ENCODE results near the gene LRRK1.
A peak's percentile ranks its signal among the peaks of the same experiment; 100 is the strongest.

Gene LRRK1

DNA sequence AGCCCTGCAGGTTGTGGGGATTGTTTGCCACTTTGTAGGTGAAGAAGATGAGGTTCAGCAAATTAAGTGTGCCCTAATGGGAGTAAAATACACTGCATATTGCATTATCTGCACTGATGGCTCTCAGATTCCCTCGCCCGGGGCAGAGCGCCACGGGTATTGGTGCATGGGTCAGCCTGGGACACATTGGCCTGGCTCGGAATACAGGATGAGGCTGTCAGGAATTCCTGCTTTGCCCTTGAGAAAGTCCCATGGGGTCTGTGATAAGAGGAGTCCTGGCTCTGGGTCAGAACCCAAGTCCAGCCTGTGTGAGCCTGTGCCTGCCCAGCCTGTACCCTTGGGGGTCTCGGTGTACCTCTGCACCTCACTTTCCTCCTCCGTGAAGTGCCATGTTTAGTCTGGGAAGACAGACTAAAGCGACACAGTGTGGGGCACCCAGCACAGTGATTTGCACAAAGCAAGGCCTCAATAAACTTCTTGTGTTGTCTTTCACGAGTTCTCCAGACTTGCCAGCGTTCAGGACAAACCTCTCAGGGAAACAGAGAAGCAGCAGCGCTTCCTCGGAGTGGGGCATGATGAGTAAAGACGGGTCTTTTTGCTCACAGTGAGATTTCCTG, 107.6 kb downstream of the LRRK1 start:
- no peak for DNase-seq

DNA sequence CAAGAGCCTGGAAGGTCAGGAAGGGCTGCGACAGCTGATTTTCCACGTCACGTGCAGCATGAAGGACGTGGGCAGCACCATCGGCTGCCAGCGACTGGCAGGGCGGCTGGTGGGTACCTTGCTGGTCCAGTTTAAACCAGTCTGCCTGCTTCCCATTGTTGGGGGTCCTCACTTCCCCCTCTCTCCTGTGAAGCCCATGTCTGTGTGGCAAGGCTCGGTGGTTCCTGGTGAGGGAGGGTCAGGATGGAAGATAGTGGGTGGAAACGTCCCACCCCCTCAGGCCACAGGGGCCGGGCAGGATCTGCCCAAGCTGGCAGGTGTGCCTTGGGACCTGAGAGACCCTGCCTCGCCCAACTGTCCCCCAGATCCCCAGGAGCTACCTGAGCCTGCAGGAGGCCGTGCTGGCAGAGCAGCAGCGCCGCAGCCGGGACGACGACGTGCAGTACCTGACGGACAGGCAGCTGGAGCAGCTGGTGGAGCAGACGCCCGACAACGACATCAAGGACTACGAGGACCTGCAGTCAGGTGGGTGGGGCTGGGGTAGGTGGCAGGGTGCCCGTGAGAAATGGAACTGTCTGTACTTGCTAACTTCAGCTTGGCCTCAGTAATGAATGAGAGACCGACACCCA, 108.2 kb downstream of the LRRK1 start:
- no peak for DNase-seq

DNA sequence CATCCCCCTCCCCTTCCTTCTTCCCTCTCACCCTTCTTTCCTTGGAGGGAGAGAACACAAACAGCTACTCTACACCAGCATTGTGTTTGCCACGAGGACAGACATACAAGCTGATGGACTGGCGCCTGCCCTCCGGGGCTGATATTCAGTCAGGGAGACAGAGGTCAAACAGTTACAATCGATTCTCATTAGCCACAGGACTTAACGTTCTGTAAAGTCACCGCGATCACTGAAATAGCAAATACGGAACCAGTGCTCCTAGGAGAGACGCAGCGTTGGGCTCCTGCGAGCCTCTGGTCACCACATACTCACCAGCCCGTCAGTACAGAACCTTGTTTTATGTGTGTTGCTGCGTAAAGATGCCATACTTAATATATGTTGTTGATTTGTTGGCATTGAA, 108.8 kb downstream of the LRRK1 start:
- DNase-seq = no peak

DNA sequence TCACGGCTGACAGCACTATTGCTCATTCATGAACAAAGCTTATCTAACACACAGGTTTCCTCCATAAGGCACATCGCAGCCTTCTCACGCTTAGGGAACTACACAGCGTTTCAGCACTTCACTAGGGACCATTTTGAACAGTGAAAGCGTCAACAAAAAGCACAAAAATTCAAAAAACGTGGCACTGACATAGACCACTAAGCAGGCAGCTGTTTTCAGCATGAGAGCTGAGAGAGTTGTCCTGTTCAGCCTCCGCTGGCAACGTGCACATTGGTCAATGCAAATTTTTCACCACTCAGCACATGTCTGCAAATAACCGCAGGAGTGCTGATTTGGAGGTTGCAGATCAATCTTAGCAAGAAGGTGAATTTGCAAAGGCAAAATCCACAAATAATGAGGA, 109.2 kb downstream of the LRRK1 start:
- no peak for DNase-seq

DNA sequence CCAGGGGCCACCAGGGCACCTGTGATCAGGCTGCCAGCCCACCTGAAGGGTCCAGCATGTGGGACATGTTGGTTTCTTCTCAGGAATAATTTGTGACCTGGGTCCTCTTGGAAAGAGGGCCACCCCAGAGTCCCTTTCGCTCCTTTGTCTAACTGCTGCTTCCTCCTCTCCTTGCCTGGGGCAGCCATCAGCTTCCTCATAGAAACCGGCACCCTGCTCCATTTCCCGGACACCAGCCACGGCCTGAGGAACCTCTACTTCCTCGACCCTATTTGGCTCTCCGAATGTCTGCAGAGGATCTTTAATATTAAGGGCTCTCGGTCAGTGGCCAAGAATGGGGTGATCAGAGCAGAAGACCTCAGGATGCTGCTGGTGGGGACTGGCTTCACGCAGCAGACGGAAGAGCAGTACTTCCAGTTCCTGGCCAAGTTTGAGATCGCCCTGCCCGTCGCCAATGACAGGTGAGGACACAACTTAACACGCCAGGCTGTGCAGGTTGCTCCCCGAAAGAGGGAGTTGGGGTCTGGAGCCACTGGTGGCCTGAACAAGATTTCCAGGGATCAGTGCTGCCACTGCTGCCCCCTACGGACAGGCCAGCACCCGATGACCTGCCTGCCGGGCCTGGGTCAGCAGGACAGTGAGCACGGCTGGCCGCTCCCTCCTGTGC, 109.7 kb downstream of the LRRK1 start:
- no peak for DNase-seq

DNA sequence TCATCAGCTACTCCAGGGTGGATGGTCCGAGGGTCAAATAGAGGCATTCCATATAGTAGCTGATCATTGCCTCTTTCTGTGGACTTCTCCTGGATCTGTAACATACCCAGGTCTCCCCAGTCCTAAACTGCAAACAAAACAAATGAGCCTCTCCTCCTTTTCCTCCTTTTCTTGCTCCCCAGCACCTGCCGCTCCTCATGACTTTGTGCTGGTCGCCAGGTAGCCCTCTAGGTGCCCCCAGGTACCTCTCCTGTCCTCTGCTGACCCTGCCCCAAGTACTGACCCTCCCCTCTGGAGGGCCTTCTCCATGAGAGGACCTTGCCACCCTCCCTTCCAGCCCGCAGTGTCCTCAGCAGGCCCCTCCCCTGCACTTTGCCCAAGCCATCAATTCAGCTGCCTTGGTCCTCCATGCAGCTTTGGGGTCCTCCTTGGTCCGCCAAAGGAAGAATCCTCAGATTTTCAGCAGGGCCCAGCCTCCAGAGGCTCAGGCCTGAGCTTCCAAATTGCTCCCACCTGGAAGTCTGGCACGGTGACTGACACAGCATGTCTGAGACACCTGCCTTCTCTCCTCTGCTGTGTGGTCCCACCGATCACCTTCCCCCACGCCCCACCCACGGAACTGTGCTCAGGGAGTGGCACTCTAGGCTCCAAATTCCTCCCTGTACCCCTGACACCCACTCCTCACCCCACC, 111.0 kb downstream of the LRRK1 start:
- no peak for DNase-seq

DNA sequence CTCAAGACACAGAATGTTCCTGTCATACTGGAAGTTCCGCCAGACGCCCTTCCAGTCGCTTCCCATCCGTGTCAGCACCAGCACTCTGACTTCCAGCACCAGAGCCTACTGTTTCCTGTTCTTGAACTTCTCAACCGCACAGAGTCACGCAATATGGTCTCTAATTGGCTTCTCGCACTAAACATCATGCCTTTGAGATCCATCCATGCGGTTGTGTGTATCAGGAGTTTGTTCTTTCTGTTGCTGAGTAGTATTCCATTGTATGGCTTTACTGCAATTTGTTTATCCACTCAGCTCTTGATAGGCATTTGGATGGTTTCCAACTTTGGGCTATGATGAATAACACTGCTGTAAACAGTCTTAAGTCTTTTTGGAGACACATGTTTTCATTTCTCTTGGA, 112.1 kb downstream of the LRRK1 start:
- no peak for DNase-seq

DNA sequence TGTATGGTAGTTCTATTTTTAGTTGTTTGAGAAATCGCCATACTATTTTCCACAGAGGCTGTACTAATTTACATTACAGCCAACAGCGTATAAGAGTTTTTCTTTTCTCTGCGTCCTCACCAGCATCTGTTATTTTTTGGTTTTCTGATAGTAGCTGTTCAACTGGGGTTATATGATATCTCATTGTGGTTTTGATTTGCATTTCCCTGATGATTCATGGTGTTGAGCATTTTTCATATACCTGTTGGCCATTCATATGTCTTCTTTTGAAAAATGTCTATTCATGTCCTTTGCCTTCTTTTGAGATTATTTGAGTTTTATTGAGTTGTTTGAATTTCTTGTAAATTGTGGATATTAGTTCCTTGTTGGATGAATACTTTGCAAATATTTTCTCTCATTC, 114.6 kb downstream of the LRRK1 start:
- DNase-seq = no peak

DNA sequence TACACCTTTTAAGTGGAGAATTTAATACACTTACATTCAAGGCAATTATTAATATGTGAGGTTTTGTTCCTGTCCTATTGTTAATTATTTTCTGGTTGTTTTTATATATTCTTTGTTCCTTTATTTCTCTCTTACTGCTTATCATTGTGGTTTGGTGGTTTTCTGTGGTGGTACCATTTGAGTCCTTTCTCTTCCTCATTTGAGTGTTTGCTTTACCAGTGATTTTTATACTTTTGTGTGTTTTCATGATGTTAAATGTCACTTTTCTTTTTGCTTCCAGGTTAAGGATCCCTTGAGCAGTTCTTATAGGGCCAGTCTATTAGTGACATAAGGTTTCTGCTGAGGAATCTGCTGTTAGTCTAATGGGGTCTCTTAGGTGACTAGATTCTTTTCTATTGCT, 116.5 kb downstream of the LRRK1 start:
- peak; percentile 22 for DNase-seq

DNA sequence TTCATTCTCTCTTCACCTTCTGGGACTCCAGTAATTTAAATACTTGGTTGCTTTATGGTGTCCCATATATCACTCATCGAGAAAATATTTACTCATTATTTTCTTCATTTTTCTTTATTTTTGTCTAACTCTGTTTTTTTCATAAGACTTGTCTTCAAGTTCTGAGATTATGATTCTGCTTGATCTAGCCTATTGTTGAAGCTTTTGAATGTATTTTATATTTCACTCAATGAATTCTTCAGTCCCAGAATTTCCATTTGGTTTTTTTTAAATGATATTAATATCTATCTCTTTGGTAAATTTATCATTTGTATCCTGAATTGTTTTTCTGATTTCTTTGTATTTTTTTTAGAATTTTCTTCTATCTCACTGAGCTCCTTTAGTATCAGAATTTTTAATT, 117.0 kb downstream of the LRRK1 start:
- DNase-seq = no peak

DNA sequence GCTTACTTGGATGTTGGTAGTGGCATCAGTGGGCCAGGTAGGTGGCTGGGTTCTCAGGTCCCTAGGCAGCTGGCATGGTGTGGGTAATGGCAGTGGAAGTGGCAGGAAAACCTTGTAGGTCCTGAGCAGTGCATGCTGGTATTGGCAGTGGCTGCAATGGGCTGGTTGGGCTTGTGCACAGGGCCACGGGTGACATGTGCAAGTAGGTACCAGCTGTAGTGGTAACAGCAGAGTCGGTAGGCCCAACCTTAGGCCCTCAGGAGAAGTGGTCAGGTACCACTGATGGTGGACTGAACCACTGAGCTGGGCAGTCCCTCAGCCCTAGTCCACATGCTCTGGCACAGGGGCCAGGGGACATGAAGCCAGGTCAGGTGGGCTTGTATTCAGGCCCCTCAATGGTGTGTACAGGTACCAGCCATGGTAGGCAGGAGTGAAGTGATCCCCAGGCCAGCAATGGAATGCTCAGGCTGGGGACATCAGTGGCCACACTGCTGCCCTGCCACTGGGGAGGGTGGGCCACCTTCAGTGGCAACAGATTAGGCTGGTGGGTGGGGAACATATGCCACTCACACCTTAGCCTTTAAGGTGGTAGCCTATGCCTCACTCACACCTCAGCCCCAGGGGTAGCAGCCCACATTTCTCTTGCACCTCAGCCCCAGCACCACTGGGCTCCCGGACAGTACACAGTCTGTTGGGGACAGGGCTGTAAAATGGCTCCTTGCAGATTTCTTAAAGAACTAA, 118.1 kb downstream of the LRRK1 start:
- DNase-seq = no peak

DNA sequence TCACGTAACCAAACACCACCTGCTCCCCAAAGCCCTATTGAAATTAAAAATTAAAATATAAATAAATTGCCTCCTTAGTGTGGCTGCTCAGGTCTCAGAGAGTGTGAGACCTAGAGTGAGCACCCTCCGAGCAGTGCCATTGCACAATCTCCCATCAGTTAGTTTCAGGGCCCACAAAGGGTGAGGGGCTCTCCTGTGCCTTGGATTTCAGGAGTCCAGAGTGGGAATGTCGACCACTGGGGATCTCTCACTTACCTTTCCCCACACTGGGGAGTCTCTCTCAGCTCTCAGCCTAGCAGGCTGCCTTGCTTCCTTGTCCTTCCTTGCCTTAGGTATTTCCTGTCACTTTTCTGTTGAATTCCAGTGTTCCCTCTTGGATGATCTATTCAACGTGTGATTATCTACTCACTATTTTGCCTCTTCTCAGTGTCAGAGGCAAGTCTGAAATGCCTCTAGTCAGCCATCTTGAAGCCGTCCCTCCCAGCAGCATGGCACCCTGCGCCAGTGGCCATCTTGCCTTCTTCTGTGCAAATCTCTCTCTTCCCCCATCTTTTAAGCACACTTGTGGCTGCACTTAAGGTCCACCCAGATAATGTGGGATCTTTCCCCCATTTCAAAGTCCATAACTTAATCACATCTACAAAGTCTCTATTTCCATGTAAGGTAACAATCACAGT, 119.3 kb downstream of the LRRK1 start:
- no peak for DNase-seq

DNA sequence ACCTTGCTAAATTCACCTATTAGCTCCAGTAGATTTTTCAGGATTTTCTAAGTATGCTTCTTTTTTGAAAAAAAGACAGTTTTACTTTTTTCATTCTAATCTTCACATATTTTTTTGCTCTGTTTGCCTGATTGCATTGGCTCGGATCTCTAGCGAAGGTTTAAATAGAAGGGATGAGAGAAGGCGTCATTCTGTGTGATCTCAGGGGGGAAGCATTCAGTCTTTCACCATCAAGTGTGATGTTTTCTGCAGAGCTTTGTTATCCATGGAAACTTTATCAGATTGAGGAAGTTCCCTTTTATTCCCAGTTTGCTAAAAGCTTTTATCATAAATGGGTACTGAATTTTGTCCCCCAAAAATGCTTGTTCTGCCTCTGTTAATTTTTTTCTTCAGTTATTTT, 120.3 kb downstream of the LRRK1 start:
- DNase-seq = no peak

DNA sequence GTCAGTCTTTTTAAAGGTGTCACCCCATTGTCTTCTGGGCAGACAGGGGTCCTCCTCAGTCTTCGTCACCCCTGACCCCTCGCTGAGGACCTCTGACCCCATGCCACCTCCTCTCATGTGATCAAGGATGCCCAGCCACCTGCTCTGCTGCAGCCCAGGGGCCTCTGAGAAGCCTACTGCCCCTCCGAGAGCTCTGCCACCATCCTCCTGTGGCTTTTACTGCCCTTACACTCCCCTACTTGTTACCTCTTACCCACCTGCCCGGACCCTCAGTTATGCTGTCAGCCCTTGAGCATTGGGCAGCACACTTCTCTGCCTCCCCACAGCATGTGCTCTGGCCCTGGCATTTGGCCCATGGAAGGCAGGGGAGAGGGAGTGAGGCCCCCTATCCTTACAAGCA, 123.2 kb downstream of the LRRK1 start:
- no peak for DNase-seq

DNA sequence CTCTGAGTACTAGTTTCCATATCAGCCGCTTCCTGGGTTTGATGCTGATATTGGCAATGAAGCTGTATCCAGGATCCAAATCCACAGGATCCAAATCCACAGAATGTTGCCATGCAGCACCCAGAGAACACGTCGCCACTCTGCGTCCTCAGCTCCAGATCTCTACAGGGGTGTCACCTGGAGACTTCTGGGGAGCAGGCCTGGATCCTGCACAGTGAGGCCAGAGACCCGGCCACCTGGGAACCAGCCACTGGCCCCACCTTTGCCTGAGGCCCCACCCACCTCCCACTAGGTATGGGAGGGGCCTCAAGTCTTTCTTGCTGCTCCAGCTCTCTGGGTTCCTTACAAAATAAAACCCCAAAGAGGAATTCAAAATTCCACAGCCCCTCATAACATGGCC, 123.9 kb downstream of the LRRK1 start:
- DNase-seq = no peak

DNA sequence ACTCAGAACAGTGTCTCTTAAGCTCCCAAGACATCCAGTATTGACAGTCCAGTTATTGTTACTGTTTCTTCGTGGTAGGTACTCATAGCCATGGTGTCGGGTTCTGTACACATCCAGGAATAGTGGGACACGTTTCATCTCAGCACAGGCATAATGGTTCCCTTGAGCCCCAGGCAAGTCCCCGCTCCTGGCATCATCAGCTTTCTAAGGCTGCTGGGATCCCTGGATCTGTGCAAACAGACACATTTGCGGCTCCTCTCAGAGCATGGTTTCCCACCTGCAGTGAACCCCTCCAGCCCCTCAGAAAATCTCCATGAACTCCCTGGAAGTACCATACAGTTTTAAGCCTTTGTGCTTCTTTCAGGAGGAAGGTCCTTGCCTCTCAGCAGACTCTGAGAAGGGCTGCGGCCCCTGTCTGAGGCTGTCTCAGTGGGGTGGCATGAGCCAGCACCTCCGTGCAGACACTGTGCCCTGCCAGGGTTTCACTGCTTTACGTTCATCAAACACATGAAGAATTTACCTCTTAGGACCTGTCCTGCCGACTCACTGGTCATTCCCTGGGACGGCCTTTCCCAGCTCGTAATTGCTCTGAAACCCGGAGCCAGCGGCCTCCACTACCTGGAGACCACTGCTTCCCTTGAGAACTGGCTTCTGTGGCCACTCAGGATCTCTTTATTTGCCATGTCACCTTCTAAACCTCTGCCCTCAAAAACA, 124.9 kb downstream of the LRRK1 start:
- no peak for DNase-seq

DNA sequence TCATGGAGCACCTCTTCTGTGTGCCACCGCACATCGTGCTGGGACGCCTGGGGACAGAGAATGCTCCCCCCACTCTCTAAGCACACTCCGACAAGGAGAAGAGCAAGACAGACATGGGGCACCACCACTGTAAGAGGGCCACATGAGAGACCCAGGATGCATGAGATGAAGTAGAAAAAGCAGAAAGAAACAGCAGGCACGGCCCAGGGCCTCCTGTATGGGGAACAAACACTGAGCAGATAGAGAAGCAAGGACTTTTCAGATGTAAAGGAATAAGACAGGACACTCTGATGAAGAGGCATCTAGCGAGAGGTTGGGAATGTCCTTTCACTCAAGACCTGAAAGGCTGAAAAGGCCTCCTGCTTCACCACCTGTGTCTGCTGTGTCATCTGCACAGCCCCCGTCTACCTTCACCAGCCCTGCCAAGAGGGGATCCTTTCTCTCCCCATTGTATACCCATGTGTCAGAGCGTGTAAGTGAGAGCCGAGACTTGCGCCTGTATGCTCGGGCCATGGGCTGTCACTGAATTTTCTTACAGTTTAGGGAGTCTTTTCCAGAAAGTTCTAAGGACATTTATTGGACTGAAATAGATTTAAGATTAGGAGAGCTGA, 125.6 kb downstream of the LRRK1 start:
- DNase-seq = no peak

DNA sequence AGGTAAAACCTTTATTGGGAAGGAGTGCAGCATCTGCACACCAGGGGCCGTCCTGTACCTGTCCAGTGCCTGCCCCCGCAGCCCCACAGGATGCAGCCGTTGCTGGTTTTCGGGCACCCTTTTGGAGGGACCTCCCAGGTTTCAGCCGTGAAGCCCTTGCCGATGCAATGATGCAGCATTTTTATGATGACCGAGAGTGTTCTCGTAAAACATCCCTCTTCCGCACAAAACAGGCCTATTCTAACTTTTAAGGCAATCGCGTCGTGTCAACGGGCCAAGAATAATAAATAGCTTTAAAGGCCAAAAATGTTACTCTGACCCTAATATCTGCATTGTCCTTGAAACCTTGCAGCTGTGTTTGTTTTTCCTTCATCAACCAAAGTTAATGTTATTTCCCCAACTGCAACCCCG, 126.1 kb downstream of the LRRK1 start:
- no peak for DNase-seq

DNA sequence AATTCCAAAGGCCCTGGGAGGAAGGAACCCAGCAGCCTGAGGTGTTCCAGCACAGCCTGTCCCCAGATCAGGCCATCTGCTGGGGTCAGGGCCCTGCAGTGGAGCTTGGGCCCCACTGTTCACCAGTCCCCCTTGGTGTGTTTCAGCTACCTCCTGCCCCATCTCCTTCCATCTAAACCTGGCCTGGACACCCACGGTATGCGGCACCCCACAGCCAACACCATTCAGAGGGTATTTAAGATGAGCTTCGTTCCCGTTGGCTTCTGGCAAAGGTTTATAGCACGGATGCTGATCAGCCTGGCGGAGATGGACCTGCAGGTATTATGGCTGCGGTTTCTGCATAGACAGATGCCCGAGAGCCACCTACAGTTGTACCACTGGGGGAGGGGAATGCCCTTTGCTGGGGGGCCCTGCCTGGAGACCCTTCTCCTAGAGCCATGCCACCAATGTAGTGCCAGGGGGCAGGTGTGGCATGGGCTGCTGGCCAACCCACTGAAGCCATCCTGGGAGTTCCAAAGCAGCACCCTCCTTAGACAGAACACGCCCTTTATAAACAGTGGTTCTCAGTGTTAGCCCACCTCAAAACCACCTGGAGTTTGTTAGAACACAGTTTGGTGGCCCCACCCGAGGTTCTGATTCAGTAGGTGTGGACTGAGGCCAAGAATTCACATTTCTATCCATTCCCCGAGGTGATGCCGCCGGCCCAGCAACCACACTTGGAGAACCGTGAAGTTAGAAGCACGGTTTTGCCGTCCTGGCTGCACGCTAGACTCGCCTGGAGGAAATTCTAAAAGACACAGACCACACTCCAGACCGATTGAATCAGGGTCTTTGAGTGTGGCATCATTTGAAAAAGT, 126.9 kb downstream of the LRRK1 start:
- no peak for DNase-seq

DNA sequence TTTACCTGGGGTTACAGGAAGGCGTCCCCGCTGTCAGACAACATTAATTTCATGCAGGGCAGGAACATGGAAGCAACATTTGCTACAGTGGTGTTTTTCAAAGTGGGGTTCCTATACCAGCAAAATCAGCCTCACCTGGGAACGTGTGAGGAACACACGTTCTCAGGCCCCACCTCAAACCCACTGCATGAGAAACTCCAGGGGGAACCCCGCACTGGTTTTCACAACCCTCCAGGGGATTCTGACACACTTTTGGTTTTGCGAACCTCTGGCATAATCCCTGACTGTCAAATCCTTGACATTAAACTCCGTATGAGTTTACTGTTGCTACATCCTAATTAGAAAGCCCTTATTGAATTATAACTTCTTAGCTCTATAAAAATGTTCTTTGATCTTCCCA, 127.7 kb downstream of the LRRK1 start:
- no peak for DNase-seq
